ENCODE results near the gene MRNIP.

MRNIP gene

DNA sequence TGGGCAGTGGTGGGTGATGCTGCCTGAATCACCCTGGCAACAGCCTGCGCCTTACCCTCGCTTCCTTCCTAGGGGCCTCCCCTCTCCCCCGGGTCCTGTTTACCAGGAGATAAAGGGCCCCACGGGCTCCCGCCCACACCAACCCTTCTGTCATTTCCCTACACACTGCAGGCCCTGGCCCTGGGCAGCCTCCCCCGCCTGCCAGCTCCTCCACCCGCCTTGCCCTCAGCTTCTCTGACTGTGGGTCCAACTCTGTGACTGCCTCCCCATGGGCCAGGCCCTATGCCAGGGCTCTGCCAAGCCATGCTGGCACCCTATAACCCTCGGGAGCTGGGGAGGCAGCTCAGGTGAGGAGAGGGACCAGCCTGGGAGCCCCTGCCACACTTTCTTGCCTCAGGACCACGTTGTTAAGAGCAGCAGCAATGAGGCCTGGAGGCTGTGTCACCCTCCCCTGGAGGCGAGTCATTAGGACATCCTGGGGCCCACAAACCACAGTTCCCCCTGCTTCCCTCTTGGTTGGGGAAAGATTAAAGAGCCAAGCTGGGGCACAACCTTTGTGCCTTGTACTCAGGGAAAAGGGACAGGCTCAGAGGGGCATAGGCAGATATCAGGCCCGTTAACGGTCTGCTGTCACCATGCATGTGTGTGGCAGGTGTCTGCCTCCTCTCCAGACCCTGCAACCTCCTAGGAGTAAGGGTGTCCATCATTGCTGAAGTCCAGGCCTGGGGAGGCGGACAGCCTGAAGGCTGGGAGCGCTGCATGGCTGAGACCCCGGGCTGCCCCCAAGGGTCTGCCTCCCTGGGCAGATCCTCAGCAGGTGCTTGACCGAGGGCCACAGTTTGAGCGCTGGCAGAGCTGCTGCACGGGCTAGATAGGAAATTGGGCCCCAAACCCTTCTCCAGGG, 54.7 kb downstream of the MRNIP start:
- DNase-seq (ENCODE audit: low read depth, low spot score), result no peak

- DNase-seq (ENCODE audit: low read depth, low spot score), result no peak
Measured at GRCh38 chr5:179802950-179803562, 55.6 kb downstream of the MRNIP start.

GRCh38 chr5:179802207-179802883, 56.3 kb downstream of the MRNIP start:
- DNase-seq (ENCODE audit: low read depth, low spot score), result no peak

DNA sequence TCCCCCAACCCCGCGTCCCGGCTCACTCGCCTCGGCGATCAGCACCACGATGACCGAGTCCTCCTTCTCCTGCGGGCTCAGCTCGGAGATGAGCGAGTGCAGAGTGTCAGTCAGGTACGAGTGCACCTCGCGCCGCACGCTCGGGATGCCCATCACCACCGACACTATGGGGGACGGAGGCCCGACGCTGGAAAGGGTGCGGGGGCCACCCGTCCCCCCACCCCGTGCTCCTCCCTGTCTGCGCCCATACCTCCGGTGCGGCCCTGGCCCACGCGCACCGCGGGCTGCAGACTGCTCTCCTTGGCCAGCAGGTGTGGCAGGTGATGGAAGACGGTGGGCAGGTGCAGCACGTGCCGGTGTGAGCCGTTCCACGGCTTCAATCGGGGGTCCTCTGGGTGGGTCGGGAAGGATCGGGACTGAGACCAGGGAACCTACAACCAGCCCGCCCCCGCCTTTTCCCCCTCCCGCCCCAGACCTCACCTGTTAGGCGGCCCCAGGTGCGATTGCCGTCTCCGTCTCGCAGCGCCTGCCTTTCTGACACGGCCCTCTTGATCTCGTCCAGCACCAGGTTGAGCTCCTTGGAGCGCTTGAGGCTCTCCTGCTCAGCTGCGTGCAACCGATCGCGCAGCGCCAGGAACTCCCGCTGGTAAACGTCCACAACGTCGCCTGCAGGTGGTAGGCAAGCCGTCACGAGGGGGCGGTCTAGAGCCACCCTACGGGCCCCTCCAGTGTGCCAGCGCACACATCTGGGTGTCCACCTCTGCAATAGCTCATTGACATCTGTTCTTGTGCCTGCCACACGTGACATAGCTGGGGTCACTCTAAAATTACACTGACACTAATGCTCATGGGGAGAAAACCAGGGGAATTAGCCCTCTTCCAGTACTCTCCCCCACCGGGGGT, 57.1 kb downstream of the MRNIP start:
- DNase-seq (ENCODE audit: low read depth, low spot score), result no peak

DNA sequence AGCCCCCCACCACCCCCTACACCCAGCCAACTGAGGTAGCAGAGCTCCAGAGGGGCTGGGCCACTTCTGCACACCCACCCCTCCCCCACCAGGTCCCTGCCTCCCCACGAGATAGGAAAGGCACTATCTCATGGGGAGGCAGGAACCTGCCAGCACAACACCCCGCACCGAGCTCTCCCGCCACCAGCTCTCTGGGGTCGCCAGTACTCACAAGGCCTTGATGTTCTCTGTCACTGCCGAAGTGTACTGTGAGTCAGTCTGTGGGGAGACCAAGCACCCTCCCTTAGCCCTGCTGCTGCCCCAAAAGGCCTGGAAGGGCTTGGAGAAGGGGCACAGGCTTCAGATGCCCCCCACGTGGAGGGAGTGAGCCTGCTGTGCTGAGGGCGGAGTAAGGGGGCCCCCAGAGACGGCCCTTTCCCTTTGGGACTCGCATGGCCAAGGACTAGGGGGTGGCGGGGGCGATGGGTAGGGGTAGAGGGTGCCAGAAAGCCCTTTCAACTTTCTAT, 57.9 kb downstream of the MRNIP start:
- DNase-seq (ENCODE audit: low read depth, low spot score), result no peak

- DNase-seq (ENCODE audit: low read depth, low spot score), result no peak
Measured at GRCh38 chr5:179800071-179800695, 58.4 kb downstream of the MRNIP start.

DNA sequence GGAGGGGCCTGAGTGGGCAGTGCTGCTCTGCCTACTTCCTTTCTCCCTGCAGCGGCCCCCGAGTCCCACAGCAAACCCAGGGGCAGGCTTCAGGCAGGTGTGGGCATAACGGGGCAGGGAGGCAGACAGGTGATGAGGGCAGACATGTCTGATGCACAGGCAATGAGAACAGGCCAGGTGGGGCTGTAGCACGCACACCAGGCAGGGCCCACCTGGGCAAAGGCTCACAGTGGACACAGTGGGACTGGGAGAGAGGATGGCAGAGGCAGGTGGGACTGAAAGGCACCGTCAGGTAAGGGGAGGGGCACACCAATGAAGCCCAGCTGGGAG, 59.0 kb downstream of the MRNIP start:
- no peak for DNase-seq (ENCODE audit: low read depth, low spot score)

DNA sequence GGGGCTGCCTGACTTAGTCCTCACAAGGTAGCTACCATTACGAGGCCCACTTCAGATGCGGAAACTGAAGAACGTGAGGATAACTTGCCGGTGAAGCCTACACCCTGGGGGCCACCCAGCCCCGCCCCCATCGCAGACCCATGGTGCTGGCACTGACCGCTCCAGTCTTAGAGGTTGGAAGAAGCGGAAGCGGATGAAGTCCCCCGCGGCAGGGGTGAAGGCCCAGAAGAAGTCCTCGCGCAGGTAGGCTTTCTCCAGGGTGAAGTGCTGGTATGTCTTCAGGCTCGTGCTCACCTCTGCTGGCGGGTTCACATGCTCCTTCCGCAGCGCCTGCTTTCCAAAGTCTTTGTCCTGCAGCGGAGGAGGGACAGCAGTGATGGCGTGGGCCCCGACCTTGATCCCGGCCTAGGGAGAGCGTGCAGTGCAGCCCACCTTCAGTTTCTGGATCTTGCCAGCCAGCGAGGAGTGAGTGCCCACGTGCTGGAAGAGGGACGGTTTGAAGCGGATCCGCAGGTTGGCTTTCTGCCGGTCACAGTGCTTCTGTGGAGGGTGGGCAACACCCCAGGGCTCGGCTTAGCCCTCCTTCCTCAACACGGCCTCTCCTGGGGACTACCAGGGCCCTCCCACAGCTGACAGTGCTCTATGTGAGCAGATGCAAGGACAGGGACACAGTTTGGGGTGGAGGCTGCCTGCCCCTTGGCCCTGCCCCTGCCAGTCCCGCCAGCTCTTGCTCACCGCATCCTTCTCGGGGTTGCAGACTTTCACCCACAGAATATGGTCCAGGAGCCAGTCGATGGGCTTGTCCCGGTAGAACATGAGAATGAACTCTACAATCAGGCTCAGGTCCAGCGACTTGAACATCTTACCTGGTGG, 59.6 kb downstream of the MRNIP start:
- no peak for DNase-seq (ENCODE audit: low read depth, low spot score)

DNA sequence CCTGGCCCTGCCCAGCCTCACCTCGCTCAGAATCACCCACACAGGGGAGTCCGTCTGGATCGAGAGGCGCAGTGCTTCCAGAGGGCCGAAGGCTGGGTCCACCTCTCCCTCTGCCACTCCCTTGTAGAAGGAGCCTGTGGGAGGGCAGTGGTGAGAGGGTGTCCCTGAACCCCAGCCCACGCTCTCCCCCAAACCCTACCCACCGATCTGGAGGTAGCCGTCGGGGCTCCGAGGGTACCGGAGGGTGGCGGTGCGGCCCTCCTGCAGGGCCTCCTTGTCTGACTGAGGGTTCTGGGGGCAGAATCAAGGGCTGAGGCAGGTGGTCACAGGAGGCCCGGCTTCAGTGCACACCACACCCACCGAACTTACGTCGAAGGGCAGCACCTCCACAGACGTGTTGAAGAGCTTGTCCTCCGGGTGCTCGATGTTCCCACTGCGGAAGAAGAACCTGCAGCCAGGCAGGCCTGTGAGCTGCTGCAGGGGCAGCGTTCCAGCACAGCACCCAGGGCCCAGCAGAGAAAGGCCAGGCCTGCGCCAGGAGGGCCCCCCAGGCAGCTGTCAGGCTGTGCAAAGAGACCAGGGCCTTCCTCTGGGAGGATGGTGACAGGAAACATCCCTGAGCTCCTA, 60.4 kb downstream of the MRNIP start:
- DNase-seq (ENCODE audit: low read depth, low spot score), result no peak

- no peak for DNase-seq (ENCODE audit: low read depth, low spot score)
Measured at GRCh38 chr5:179797741-179798140, 60.9 kb downstream of the MRNIP start.

DNA sequence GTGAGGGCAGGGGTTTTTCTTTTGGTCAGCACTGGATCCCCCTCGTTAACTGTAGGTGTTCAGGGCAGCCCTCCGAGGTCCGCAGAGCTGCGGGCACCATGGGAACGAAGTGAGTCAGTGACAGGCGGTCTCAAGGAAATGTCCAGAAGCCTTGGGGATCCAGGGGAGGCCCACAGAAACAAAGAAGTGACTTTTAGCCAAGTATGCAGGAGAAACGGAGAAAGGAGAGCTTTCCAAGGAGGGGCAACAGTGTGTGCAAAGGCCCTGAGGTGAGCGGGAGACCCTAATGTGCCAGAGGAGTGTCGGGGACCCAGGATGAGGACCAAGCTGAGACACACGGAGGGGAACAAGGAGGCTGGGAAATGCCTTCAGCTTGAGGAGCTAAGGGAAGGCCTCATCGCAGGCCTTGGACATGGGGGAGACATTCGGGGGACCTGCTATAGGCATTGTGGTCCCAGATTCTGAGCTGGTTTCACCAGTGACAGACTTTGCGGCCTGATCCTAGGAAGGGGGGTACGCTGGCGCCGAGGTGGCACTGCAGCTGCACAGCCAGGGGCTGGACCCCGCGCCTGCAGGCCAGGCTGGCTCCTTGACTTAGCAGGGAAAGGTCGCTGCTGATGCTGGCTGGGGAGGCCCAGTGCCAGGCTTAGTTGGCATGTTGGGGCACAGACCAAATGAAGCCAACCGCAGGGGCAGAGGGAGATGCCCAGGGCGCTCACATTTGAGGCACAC, 61.6 kb downstream of the MRNIP start:
- no peak for DNase-seq (ENCODE audit: low read depth, low spot score)

- no peak for DNase-seq (ENCODE audit: low read depth, low spot score)
Measured at GRCh38 chr5:179795863-179796833, 62.5 kb downstream of the MRNIP start.

DNA sequence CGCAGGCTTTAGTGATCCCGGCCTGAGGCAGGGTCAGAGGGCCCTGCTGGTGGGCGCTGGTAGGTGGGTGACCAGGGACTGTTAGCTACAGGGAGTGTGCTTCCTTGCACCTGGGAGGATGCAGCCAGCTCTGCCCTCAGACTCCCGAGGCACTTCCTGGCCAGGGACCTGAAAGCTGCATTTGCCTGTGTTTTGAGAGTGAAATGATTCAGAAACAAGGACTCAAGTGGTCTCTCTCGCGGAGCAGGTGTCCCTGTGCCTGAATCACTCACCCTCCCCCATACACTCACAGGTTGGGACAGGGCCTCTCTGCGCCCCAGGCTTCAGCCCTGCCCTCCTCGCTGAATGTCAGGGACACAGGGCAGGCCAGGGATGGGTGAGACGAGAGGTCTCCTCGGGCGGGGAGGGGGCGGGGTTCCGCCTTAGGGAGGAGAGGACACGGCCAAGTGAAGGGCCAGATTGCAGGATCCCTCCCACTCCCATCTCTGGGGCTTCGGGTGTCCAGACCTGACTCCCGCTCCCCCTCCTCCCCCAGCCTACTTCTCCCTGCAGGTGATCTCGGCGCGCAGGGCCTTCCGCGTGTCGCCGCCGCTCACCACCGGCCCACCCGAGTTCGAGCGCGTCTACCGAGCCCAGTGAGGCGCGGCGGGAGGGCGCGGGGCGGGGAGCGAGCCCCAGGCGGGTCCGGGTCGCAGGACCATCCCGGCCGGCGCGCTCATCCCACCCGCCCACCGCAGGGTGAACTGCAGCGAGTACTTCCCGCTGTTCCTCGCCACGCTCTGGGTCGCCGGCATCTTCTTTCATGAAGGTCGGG, 63.4 kb downstream of the MRNIP start:
- DNase-seq (ENCODE audit: low read depth, low spot score), result no peak

GRCh38 chr5:179794575-179794974, 64.0 kb downstream of the MRNIP start:
- no peak for DNase-seq (ENCODE audit: low read depth, low spot score)

DNA sequence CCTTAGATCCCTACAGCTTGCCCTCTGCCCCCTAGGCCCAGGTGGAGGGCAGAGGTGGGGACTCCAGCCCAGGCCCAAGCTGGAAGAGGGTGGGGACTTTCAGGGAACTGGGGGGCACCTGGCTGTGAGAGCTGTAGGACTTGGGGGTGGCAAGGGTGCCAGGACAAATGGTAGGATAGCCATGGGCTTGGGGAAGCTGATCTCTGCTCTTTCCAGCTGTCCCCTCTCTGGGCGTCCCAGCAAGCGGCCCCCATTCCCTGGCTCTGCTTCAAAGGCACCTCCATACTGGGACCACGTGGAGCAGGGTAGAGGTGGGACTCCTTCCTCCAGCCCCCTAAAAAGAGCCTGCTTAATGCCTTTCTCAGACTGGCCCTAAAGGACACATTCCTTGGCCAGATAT, 64.4 kb downstream of the MRNIP start:
- no peak for DNase-seq (ENCODE audit: low read depth, low spot score)

GRCh38 chr5:179793468-179794139, 65.0 kb downstream of the MRNIP start, which contains the start of gene LTC4S:
LTC4S (plus strand) TSS chr5:179793986; CDS start chr5:179794081, 95 bp downstream.
- no peak for DNase-seq (ENCODE audit: low read depth, low spot score)
